Muscle of back (tissue), 11 donors: ENCODE data around the gene TTLL6. TPM values are rescaled to one million over a fixed set of nuclear protein-coding genes. Genes with fewer than 3 reads are reported as not detected.

Source experiments
- DNase-seq, 3 donors: peaks; one replicate each; pipeline versions ENCODE4 v3.0.0 to v3.0.0-alpha.2; 2013
- polyA plus RNA-seq, 10 donors: library from polyadenylated mRNA; unstranded; fragments of 120-200 nt; gene quantifications; one replicate each; pipeline ENCODE4 v1.2.1, GENCODE V29; 2013; ENCODE audit not compliant: insufficient read length in 10 of 10

Gene TTLL6
- polyA plus RNA-seq, 10 donors, result 0.22 TPM; not detected in 9

DNA sequence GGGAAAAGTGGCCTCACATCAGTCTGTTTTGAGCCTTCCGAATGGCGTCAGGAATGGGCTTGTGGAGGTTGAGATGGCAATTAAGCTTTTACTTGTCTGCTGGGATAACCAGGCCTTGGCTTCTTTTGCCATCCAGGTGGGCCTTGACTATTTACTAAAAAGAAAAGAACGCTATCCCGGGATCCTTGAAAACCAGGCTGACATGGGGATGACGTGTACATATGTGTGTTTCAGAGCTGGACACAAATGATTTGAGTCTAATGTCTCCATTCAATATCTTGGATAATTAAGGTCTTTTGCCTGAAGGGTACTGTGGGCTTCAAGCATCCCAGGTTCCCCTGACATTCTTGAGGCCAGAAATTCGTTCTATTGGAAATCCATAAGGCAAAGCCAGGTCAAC lies 55.9 kb downstream of the TTLL6 start:
- DNase-seq, result no peak

DNA sequence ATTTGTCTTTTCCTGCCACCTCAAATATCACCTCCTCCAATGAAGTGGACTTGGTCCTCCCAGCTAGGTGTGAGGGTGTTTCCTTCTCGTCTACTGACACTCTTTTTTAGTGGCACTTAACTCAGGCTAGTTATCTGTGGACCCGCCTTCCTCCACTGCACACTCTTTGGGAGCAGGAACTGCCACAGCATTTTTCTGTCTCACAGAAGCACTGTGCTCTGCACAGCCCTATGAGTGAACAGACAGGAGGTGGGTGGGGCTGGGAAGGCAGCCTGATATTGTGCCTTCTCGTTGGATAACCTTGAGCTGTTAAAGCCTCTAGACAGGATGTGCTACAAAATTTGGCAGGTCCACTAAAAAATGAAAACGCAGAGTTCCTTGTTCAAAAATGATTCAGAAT lies 56.6 kb downstream of the TTLL6 start:
- DNase-seq, result no peak

DNA sequence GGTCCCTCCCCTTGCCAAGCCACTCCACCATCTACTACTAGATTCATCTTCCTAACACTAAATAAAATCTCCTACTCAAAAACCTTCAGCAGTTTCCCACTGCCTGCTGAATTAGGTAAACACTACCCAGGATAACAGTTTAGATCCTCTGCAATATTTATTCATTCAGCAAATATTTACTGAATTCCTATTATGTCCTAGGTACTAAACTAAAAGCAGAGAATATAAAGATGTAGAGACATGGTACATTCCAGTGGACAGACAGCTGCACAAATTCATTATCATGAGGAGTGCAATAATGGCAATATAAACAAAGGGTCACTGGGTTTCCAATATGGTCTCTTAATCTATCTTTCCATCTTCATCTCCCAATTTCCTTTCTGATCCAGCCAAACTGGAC lies 57.7 kb downstream of the TTLL6 start:
- no peak for DNase-seq

DNA sequence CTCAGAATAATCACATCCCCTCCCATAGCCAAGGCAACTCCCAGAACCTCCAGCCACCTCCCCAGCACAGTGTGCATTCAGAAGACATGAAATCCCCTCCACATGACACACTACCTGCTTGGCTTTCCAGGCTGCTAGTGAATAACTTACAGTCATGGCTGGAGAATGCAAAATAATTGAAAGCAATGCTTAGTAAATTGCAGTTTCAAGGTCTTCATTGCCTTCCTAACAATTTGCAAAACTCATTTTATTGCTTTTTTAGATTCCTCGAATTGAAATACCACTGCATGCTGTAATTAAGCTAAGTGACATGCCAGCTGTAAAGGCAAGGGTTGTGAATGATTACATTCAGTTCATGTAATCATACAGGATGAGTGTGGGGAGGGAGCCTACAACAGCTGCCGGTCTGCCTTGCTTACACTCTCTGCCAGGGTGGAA lies 59.5 kb downstream of the TTLL6 start:
- DNase-seq, result no peak

DNA sequence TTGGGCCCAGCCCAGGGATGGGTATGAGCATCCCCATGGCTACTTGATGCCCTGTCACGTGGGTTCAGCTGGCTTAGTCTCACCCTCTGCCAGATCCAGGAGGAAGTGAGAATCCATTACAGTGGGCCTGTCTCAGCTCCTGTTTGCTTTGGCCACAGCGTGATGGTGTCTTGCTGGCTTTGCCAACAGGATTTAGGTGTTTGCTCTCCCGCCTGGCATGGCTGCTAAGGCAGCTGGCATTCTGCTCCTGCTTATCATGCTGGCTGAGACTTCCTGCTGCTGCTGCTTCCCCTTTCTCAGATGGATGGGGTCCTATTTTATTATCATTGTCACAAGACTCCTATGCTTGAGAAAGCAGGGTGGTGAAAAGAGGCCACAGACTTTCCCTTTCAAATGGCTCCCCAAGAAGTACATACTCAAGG lies 60.2 kb downstream of the TTLL6 start:
- no peak for DNase-seq

DNA sequence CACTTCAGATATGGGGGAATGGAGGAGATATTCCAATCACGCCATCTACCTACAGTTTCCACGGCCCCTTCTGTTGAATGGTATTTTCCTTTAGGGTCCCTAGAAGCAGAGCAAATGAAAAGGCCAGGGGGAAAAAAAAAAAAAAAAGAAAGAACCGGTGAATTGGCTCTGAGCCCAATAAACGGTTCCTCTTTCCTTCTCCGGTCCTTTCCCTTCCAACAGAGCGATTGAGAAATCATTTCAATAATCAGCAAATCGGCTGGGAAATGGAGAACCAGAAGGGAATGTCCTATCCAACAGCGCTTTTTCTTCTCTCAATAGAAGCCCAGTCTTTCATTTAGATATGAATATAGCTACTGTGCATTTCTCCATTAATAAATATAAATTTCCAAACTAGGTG lies 61.7 kb downstream of the TTLL6 start:
- DNase-seq, result no peak

DNA sequence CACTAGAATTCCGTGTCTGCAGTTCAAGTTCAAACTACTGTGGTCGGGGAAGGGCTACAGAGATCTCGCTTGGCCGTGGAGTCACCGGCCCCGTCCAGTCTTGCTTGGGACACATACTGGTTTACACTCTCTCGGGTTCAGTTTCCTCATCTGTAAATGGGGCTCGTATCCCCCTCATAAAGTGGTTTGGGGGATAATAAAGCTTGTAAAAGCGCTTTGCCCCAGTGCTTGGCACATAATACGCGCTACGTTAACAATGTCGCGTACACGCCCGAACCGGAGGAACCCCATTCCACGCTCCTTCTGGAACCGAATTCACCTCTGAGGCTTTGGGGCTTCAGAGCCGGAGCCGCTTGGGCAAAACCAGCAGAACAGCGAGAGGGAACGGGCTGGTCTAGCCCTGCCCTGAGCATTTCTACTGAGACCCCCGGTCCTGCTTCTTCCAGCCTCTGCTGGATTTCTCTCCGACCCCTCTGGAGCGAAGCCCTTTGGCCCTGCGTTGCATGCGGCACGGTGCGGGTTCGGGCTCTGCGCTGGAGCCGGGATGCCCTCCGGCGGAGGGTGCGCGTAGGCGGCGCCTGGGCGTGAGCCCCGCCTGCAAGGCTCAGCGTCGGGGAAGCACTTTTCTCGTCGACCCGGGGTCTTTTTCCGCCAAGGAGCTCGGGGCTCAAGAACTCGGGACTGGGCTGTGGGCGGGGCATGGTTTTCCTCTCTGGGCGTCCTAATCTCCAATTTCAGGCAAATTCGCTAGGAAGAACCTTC lies 62.3 kb downstream of the TTLL6 start:
- no peak for DNase-seq

DNA sequence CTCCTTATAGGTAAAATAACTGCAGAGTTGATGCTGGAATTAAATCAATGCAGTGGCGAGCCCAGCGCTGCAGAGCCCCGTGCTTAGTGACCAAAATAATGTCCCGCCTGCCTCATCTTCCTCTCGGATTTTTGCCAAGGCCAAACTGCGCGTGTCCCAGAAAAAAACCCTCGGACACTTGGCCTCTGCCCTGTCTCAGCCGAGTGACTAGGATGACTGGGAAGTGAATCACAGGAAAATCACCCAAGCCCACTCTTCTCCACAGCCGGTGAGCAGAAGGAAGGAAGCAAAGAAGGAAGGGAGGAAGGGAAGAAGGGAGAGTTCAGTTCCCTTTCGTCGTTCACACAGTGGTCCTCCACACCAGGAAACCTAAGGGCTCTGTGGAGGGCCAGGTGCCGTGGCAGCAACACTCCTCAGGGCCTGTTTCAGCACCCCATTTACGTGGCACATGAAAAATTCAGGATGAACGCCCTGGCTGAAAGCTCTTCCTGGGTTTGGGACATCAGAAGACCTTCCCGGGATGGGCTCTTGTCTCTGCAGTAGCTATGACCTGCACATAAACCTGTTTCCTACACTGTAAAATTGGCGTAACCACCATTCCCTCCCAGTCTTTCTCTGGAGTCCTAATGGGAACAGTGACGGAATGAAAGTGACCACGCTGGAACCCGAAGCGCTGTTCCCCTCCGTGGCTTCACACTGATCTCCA lies 63.1 kb downstream of the TTLL6 start:
- no peak for DNase-seq

DNA sequence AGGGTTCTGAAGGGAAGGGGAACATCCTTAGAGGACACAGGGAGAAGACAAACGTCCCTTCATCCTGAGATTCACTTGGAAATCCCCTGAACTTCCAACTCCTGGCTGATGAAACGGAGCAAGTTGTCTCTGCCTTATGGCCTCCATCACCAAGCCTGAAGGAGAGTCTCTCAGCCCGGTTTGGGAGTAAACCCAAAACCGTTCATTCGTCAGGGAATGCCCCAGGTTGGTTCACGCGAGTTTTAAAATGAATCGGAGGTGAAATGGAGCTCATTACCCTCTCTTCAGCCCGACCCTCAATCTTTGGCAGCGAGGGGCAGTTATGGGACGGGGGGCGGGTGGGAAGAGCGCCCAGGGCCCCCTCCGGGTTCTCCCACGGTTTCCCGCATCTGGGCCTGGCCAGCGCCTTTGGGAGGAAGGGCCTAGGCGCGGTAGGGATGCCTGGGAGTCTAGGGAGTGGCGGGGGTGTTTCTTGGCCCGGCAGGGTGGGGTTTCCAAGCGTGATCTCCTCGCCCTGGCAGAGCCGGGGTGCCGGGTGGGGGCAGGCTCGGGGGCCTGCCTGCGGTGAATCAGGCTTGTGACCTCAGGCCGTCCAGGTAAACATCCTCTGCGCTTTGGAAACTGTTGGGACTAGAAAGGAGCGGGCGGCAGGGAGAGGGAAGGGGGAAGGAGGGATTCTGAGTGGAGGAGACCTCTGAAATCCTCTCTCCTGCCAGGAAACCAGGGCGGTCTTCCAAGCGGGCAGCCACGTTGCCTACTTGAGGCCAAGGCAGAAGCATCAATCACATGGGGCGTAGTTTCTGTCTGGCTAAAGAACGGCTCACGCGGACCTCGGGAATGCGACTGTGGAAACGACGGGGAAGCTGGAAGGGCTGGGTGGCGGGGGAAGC lies 64.4 kb downstream of the TTLL6 start:
- no peak for DNase-seq

DNA sequence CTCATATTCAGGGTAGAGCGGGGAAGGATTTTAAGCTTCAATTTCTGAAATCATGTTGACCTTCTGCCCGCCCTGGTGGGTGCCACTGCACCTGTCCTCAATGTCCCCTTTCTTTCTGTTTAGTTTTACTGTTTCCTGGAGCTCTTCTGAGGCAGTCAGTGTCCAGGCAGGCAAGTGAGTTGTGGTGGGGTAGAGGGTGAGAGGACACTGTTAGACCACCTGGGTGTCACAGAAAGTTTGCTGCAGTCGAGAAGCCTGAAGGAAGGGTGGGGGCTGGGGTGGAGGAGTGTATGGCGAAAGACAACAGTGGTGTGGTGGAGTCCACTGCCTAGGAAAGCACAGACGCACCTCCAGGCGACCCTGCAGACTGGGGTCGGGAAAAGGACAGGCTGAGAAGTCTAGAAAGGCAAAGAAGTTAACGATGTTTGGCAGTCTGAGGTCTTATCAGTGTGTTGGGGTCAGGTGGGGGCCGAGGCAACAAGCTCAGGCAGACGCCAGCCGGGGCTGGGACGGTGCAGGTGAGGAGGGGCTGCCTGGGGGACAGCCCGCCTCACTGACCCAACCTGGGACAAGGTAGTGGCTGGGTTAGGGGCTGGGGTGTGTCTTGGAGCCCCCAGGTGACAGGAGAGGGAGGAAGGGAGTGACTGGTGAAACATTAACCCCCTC lies 65.2 kb downstream of the TTLL6 start:
- DNase-seq, result no peak

DNA sequence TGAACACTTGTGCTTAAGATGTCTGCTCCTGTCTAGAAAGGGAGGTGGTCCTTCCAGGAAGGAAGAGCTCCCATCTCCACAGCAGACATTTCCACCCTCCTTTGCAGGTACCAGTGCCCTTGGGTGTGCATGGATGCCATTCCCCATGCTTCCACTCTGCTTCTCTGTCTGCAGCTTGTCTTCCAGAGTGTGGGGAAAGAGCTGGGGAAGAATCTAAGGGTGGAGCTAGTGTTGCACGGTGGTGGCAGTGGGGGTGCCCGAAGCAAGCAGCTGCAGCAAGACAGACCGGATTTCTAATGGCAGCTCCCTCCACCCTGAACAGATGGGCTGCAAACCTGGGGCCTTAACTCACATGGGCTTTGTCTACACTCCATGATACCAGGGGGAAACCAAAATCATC lies 65.9 kb downstream of the TTLL6 start:
- DNase-seq, result no peak

DNA sequence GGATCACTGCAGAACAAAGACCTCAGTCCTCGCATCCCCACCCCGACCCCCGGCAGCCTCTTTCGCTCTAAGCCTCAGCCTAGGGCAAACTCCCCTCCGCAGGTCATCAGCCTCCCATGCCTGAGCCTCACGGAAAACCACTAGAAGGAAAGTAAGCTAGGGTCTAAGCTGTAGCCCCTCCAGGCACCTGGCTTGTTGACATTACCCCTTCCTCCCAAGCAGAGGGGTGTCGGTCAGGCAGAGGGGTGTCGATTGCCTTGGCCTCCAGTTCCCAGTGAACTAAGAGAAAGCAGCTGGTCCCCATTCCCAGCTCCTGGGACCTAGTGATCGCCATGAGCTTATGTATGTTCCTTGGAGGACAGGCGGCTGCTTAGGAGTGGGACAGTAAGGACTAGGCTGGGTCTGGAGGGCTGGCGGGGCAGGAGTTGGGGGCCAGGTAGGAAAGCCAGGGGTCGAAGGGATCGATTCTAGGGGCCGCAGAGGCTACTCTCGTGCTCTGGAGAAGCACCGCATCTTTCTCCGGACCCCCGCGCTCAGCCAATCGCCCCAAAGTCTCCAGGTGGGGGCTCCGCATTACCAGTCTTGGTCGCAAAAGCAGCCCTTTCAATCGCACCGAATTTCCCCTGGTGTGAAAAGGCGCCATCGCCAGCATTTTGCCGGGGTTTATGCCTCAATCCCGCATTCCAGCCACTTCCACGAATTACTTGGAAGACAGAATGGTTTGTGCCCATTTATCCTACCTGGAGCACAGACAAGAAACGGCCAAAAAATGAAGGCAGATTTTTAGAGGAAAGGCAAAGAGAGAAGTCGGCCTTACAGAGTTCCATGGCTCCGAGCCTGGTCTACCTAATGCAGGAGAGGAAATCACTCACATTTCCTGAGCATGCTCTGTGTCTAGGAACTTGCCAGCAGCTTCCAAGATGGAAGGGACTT lies 67.1 kb downstream of the TTLL6 start:
- DNase-seq, result no peak

DNA sequence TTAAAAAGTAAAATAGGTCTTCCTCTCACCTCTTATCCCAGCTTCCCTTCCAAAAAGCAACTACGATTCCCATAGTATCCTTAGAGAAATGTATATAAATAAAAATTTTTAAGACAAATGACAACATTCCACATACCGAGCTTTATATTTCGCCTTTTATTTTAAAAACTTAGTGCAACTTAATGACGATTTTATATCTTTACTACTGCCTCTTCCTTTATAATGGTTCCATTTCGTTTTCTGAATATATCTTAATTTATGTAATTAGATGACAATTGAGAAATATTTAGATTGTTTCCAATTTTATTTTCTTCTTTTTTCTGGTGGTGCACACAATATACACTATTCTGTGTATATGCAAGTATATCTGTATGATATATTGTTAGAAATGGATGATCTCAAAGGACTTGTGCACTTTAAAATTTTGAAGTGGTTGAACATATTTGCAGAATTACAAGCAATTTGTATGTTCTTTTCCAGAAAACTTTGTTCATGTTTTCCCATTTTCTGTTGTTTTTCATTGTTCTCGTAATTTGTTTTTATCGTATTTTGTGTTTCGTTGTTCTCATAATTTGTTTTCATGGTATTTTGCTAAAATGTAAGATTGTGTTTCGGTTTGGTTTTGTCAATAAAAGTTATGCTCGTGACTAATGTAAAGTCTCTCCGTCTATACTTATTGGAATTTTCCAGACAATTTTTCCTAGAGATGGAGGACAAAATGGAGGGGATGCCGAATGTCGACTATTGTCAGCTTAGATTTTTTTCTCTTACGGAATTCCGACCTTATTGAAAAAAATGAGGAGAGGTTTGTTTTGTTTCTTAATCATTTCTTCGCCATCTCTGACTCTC lies 68.1 kb downstream of the TTLL6 start:
- peak in 1 of 3 donors; percentile 59 for DNase-seq

DNA sequence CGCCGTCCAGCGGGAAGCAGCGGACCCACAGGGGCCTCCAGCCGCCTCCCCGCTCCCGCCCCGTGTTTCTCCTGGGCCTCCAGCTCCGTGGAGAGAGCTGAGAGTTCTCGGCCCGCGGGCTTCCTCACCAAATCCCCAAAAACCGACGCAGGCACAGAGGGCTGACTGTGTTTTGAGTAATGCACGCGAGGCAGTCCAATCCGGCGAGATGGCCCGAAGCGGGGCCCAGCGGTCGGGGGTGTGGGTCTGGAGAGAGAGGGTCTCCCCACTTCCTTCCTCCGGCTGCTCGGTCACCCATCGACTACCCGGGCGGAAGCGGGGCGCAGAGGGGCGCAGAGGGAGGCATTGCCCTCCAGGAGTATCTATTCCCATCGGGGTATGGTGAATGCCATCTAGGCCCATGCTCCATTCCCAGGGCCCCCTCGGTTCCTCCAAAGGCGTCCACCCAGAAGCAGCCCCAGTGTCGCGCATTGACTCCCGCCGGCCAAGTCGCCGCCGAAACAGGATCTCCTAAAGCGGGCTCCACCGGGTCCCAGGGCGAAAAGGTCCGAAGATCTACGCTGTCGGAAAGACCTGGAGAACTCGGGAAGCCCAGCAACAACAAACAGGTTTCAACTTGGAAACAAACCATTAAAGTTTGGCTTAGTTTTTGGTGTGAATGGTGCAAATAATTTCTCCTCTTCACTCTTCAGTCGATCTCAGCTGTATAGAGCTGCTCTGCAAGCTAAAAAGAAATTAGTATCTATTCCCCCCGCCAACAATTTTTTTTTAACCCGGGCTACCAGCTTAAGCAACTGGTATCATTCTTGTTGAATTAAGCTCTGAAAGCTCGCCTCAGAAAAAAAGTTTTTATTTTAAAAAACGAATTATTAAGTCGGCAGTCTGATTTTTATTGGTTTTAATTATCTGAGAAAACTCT lies 69.3 kb downstream of the TTLL6 start:
- DNase-seq, result no peak

DNA sequence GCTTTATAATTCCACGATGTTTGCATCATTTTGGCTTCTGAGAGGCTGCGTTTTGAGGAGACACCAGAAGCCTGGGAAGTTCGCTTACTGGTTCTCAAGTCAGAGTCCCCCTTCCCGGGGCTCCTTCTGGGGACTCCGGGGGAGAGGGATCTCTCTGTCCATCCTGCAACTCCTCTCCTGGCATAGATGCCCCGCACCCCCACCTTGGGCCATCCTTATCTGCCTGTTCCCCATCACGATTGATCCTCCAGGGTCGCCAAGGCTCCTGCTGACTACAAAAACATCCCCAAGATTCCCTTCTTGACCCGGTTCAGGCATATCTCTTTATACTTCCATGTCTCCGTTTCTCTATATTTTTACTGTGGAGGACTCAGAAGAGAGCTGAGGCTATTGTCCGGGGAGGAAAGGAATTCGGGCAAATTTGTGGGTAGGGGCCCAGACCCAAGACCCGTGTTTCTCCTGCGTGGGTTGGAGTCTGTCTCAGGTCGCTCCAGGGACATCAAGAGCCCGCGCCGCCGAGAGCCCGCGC lies 70.0 kb downstream of the TTLL6 start:
- DNase-seq, result no peak

DNA sequence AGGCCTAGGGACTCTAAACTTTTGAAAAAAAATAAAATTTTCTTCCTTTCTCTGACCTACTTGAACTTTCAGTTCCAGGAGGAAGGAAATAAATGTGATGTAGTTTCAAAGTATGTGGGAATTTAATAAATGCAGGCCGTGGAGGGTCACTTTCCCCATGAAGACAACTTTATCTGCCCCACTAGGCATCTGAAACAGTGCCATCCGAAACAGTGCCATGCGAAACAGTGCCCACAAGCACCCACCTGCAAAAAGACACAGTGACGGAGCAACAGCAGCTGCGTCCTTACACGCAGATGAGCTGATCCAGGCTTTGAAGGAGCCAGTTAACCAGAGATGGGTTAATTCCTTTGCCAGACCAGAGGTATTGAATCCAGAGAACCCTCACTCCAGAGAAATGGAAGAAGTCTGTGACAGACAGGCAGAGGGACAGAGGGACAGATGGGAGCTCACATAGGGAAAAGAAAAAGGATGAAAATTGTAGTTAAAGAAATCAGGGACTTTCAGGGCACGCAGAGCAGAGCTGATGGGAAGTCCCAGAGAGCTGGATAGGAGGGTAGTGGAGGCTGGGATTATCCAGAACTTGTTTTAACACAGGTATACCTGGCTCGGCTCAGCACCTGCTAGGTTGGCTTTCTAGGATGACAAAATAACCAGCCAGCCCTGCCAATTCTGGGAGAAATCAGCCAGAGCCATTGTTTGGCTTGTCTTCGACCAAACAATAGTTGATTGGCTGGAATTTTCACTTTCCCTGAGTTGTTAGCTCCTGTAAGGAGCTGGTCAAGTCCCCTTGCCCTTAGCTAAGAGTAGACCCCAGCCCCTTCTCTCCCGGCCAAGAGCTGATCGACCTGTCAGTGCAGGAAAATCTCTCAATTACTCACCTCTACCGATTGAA lies 71.4 kb downstream of the TTLL6 start:
- DNase-seq, result no peak

DNA sequence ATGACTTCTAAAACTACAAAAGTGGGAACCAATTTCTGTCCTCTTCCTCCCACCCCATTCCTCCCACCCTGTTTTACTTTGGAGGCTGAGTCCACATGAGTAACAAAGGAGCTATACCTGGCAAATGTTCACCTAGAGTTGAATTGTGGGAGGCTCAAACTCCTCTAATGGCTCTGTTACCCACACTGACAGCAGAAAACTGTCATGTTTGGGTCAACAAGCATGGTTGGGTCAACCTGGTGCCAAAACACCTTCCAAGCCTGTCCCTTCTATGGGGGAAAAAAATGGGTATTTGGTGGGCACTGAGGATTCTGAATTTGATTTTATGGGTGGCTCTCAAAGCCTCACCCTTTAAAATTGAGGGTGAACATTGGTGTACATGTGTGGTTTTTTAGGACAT lies 76.5 kb downstream of the TTLL6 start:
- no peak for DNase-seq
